PC-3 (cell line): ENCODE measurements around the gene CFAP57. TPM values are rescaled to one million over a fixed set of nuclear protein-coding genes. Genes with fewer than 3 reads are reported as not detected.

Experiments
- ATAC-seq: fragments of 200-7000 bp; cut with Tn5 transposase; 2 replicates; pipeline ENCODE4 v1.9.1; 2020; ENCODE audit warnings: mild to moderate bottlenecking, moderate library complexity
- BruUV-seq: library from RNA; stranded (reverse); fragments of 400-500 nt; replicated peaks from 2 replicates; lab custom pipeline; 2021; lab: Mats Ljungman, UMichigan
- CTCF ChIA-PET: fragments of 300-600 bp; sonication (Branson Sonifier 250); formaldehyde crosslinking; loops from one replicate; lab custom pipeline; 2022; ENCODE audit warnings: antibody characterized with exemption; lab: Charles Lee
- POLR2A ChIA-PET: fragments of 300-600 bp; sonication (Branson Sonifier 250); formaldehyde crosslinking; loops from one replicate; lab custom pipeline; 2022; ENCODE audit warnings: antibody characterized with exemption; ENCODE audit not compliant: unreplicated experiment; lab: Charles Lee
- DNase-seq: peaks from one replicate; pipeline ENCODE4 v3.0.0-alpha.2; 2015
- H2AFZ ChIP-seq: fragments of 300-600 bp; sonication (generic); 2 replicates; pipeline ENCODE4 v1.6.0; 2016; ENCODE audit warnings: antibody characterized with exemption, low read length
- H3F3A ChIP-seq: fragments of 300-600 bp; sonication (generic); one replicate; pipeline ENCODE4 v1.6.0; 2017; ENCODE audit warnings: antibody characterized with exemption, low read length, control low read depth, mild to moderate bottlenecking; ENCODE audit not compliant: unreplicated experiment
- H3K27ac ChIP-seq: fragments of 300-600 bp; sonication (generic); 2 replicates; pipeline ENCODE4 v1.5.1; 2016; ENCODE audit warnings: mild to moderate bottlenecking, low read length
- H3K27me3 ChIP-seq: fragments of 300-600 bp; sonication (generic); 2 replicates; pipeline ENCODE4 v1.6.1; 2016; ENCODE audit warnings: low read length, mixed read lengths
- H3K36me3 ChIP-seq: fragments of 300-600 bp; sonication (generic); 2 replicates; pipeline ENCODE4 v1.6.1; 2016; ENCODE audit warnings: low read depth, mixed run types, low read length, mixed read lengths
- H3K4me1 ChIP-seq: fragments of 300-600 bp; sonication (generic); 2 replicates; pipeline ENCODE4 v1.5.1; 2016; ENCODE audit warnings: low read length; ENCODE audit not compliant: insufficient read depth
- H3K4me2 ChIP-seq: fragments of 300-600 bp; sonication (generic); 2 replicates; pipeline ENCODE4 v1.6.0; 2016; ENCODE audit warnings: low read length
- H3K4me3 ChIP-seq: fragments of 300-600 bp; sonication (generic); 2 replicates; pipeline ENCODE4 v1.5.1; 2016; ENCODE audit warnings: mild to moderate bottlenecking, low read length, mixed read lengths
- H3K79me2 ChIP-seq: fragments of 300-600 bp; sonication (generic); 2 replicates; pipeline ENCODE4 v1.6.1; 2017; ENCODE audit warnings: low read length, mixed read lengths
- H3K9ac ChIP-seq: fragments of 300-600 bp; sonication (generic); 2 replicates; pipeline ENCODE4 v1.6.0; 2016; ENCODE audit warnings: mild to moderate bottlenecking, low read length
- H3K9me2 ChIP-seq: fragments of 300-600 bp; sonication (generic); replicated peaks from 2 replicates; pipeline ENCODE4 v1.6.1; 2016; ENCODE audit warnings: mixed run types, low read length, mixed read lengths
- H3K9me3 ChIP-seq: fragments of 300-600 bp; sonication (generic); 2 replicates; pipeline ENCODE4 v1.6.1; 2016; ENCODE audit warnings: low read length, mixed read lengths
- H4K20me1 ChIP-seq: fragments of 300-600 bp; sonication (generic); 2 replicates; pipeline ENCODE4 v1.6.1; 2016; ENCODE audit warnings: low read length, mixed read lengths
- EZH2 ChIP-seq: fragments of 300-600 bp; sonication (generic); IDR thresholded peaks from one replicate; pipeline ENCODE4 v1.6.1; 2017; ENCODE audit warnings: antibody characterized with exemption, mild to moderate bottlenecking, low read length; ENCODE audit not compliant: unreplicated experiment
- EZH2phosphoT487 ChIP-seq: fragments of 300-600 bp; sonication (generic); IDR thresholded peaks from 2 replicates; pipeline ENCODE4 v1.6.1; 2018; ENCODE audit warnings: mild to moderate bottlenecking, antibody characterized with exemption, low read length, borderline replicate concordance
- intact Hi-C: fragments of 100-400 bp; cut with micrococcal nuclease; formaldehyde crosslinking; loops from 2 replicates; pipeline ENCODE4 v1.9.0; 2023
- total RNA-seq: library from RNA; depleted of rRNA; stranded (reverse); fragments of >200 nt; gene quantifications from 2 replicates; pipeline ENCODE4 v1.2.3, GENCODE V29; 2014
- TF ChIP-seq, protein P1 (sequence below): fragments of 300-600 bp; sonication (generic); conservative IDR thresholded peaks from 2 replicates; pipeline ENCODE4 v1.5.1; 2017; ENCODE audit warnings: antibody characterized with exemption, low read depth, mild to moderate bottlenecking, low read length

CFAP57 gene
- total RNA-seq, 1 experiment from 2014 or later: 1.2 TPM

DNA sequence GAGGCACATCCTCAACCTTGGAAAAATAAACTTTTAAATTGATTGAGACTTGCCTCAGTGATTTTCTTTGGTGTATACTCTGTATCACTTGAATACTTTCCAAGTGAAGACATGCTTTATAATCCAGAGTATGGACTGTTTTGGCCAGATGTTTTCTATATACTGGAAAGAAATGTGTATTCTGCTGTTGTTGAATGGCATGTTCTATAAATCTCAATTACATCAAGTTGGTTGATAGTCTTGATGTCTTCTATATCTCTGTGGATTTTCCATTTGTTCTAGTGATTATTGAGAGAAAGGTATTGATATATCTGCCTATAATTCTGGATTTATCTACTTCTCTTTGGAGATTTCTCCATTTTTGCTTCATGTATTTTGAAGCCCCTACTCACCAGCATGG lies 37.5 kb upstream of the CFAP57 start:
- no peak overlapping the region for H3K4me3 ChIP-seq
- BruUV-seq: no TSS peak
- H3K36me3 ChIP-seq: no peaks in the 10 kb centered on the region; the same call in 1 of the 2 replicates
- ATAC-seq (no peak), DNase-seq (no peak)
- POLR2A ChIA-PET: no interaction called here
- no peaks in the 10 kb centered on the region for H3K9me2 ChIP-seq
- no peaks in the 10 kb centered on the region for H4K20me1 ChIP-seq
- intact Hi-C loops: no loop called here
- H3K79me2 ChIP-seq: no peaks in the 10 kb centered on the region
- no peak overlapping the region for H2AFZ ChIP-seq
- no peaks in the 10 kb centered on the region for H3K27me3 ChIP-seq
- no peak overlapping the region for H3K9ac ChIP-seq
- H3K27ac ChIP-seq: no peak overlapping the region
- H3K9me3 ChIP-seq: no peaks in the 10 kb centered on the region
- TF ChIP-seq EZH2 (no peak), EZH2phosphoT487 (no peak)
- TF ChIP-seq, protein P1, sequence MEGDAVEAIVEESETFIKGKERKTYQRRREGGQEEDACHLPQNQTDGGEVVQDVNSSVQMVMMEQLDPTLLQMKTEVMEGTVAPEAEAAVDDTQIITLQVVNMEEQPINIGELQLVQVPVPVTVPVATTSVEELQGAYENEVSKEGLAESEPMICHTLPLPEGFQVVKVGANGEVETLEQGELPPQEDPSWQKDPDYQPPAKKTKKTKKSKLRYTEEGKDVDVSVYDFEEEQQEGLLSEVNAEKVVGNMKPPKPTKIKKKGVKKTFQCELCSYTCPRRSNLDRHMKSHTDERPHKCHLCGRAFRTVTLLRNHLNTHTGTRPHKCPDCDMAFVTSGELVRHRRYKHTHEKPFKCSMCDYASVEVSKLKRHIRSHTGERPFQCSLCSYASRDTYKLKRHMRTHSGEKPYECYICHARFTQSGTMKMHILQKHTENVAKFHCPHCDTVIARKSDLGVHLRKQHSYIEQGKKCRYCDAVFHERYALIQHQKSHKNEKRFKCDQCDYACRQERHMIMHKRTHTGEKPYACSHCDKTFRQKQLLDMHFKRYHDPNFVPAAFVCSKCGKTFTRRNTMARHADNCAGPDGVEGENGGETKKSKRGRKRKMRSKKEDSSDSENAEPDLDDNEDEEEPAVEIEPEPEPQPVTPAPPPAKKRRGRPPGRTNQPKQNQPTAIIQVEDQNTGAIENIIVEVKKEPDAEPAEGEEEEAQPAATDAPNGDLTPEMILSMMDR: no peak
- CTCF ChIA-PET: no interaction called here
- H3K4me2 ChIP-seq: no peak overlapping the region
- H3K4me1 ChIP-seq: peaks cover 32% of the 10 kb centered on the region
- no peaks in the 10 kb centered on the region for H3F3A ChIP-seq

GRCh38 chr1:43135857-43136781 lies 36.0 kb upstream of the CFAP57 start:
- Histone ChIP-seq H2AFZ (no peak overlapping the region), H4K20me1 (no peaks in the 10 kb centered on the region), H3K9me2 (no peaks in the 10 kb centered on the region), H3K4me3 (no peak overlapping the region), H3K79me2 (no peaks in the 10 kb centered on the region), H3K27me3 (no peaks in the 10 kb centered on the region), H3K4me2 (peak overlapping the region; percentile 48), H3K9ac (no peak overlapping the region), H3F3A (no peaks in the 10 kb centered on the region), H3K4me1 (peaks cover 32% of the 10 kb centered on the region), H3K9me3 (no peaks in the 10 kb centered on the region), H3K36me3 (no peaks in the 10 kb centered on the region; the same call in 1 of the 2 replicates), H3K27ac (peak overlapping the region; percentile 41)
- DNase-seq (peak; percentile 86), ATAC-seq (peak; percentile 76)
- ChIA-PET POLR2A (no interaction called here), CTCF (no interaction called here)
- BruUV-seq: no TSS peak
- intact Hi-C loops: no loop called here
- TF ChIP-seq, protein P1: no peak
- TF ChIP-seq EZH2: no peak
- TF ChIP-seq EZH2phosphoT487: no peak
